SK-N-SH (cell line): Measurements from ENCODE around the gene SALL3. TPM values are rescaled to one million over a fixed set of nuclear protein-coding genes. Genes with fewer than 3 reads are reported as not detected.

Experiments
- CTCF ChIA-PET: fragments of 300-600, 350-600 bp; formaldehyde crosslinking; extraction: SDS; loops from one replicate; lab custom pipeline; 2021; lab: Yijun Ruan, JAX
- POLR2A ChIA-PET: fragments of 350-600 bp; sonication (Branson Sonifier 250); formaldehyde crosslinking; extraction: SDS; loops from one replicate; lab custom pipeline; 2020; ENCODE audit warnings: antibody characterized with exemption, inconsistent platforms; lab: Yijun Ruan, JAX
- DNase-seq: peaks from one replicate; pipeline ENCODE4 v3.0.0; 2012
- H2AFZ ChIP-seq: fragments of 200-600 bp; sonication (generic); 2 replicates; pipeline ENCODE4 v1.8.1; 2016; ENCODE audit warnings: antibody characterized with exemption, mild to moderate bottlenecking, low read depth
- H3F3A ChIP-seq: fragments of 200-600 bp; sonication (generic); replicated peaks from 2 replicates; pipeline ENCODE3; 2016; ENCODE audit warnings: antibody characterized with exemption, mild to moderate bottlenecking; ENCODE audit not compliant: insufficient read depth
- H3K27ac ChIP-seq, 2 experiments: fragments of 200-500 bp in 1 of 2; fragments of 200-600 bp in 1 of 2; sonication (Bioruptor generic) in 1 of 2; sonication (generic), shearing (Covaris generic) in 1 of 2; 2 replicates each; pipeline versions ENCODE4 v1.5.1 to v1.6.1; 2014 to 2016; ENCODE audit warnings: low read depth in 2 of 2, inconsistent platforms in 1 of 2, low read length in 1 of 2, mild to moderate bottlenecking in 1 of 2, mixed read lengths in 1 of 2
- H3K27me3 ChIP-seq: fragments of 200-600 bp; sonication (generic), shearing (Covaris generic); 2 replicates; pipeline ENCODE4 v1.6.1; 2016; ENCODE audit warnings: mixed run types; ENCODE audit not compliant: insufficient read depth
- H3K36me3 ChIP-seq, 2 experiments: fragments of 200-500 bp in 1 of 2; fragments of 200-600 bp in 1 of 2; sonication (Bioruptor generic) in 1 of 2; sonication (generic) in 1 of 2; replicated peaks in 1 of 2; 2 replicates each; pipeline versions ENCODE3 to v1.5.1; 2014 to 2016; ENCODE audit warnings: low read length in 1 of 2, mild to moderate bottlenecking in 1 of 2; ENCODE audit not compliant: insufficient read depth in 2 of 2, control insufficient read depth in 1 of 2
- H3K4me1 ChIP-seq, 2 experiments: fragments of 200-500 bp in 1 of 2; fragments of 200-600 bp in 1 of 2; sonication (Bioruptor generic) in 1 of 2; sonication (generic), shearing (Covaris generic) in 1 of 2; 2 replicates each; pipeline versions ENCODE4 v1.5.1 to v1.6.1; 2014 to 2016; ENCODE audit warnings: low read depth in 1 of 2, low read length in 1 of 2, mixed run types in 1 of 2; ENCODE audit not compliant: insufficient read depth in 2 of 2, control insufficient read depth in 1 of 2
- H3K4me2 ChIP-seq: fragments of 200-600 bp; sonication (generic), shearing (Covaris generic); 2 replicates; pipeline ENCODE4 v1.6.1; 2017; ENCODE audit warnings: mixed run types
- H3K4me3 ChIP-seq, 2 experiments: fragments of 200-500 bp in 1 of 2; fragments of 200-600 bp in 1 of 2; sonication (Bioruptor generic) in 1 of 2; sonication (generic), shearing (Covaris generic) in 1 of 2; 2 replicates each; pipeline versions ENCODE4 v1.5.1 to v1.8.1; 2014 to 2016; ENCODE audit warnings: low read depth in 2 of 2, inconsistent platforms in 1 of 2, low read length in 1 of 2, mild to moderate bottlenecking in 1 of 2, mixed read lengths in 1 of 2, moderate library complexity in 1 of 2
- H3K79me2 ChIP-seq: fragments of 200-600 bp; sonication (generic); 2 replicates; pipeline ENCODE4 v1.8.1; 2017; ENCODE audit warnings: mild to moderate bottlenecking; ENCODE audit not compliant: insufficient read depth
- H3K9ac ChIP-seq: fragments of 200-600 bp; sonication (generic); 2 replicates; pipeline ENCODE4 v1.6.1; 2017; ENCODE audit warnings: mixed run types
- H3K9me2 ChIP-seq: fragments of 200-600 bp; sonication (generic); 2 replicates; pipeline ENCODE4 v1.6.1; 2017; ENCODE audit warnings: mixed run types
- H3K9me3 ChIP-seq: fragments of 200-600 bp; sonication (generic); 2 replicates; pipeline ENCODE4 v1.6.1; 2017; ENCODE audit warnings: mixed run types, mild to moderate bottlenecking, moderate library complexity
- H4K20me1 ChIP-seq: fragments of 200-600 bp; sonication (generic); 2 replicates; pipeline ENCODE4 v1.6.1; 2017; ENCODE audit warnings: mild to moderate bottlenecking, mixed run types; ENCODE audit not compliant: insufficient read depth
- CHD2 ChIP-seq: fragments of 150-350 bp; IDR thresholded peaks from 2 replicates; pipeline ENCODE4 v1.6.1; 2018; ENCODE audit warnings: low read length; ENCODE audit not compliant: partially characterized antibody
- ELF1 ChIP-seq: IDR thresholded peaks from 2 replicates; pipeline ENCODE4 v1.4.0; 2012
- EP300 ChIP-seq, 2 experiments: IDR thresholded peaks; 2 replicates each; pipeline versions ENCODE4 v1.4.0 to v1.6.1; 2012; ENCODE audit warnings: borderline replicate concordance in 1 of 2, low read depth in 1 of 2, low read length in 1 of 2
- FOSL2 ChIP-seq: IDR thresholded peaks from 2 replicates; pipeline ENCODE4 v1.4.0; 2012; ENCODE audit warnings: low read depth, mild to moderate bottlenecking, moderate library complexity, borderline replicate concordance
- GATA2 ChIP-seq: sonication (generic); formaldehyde crosslinking; IDR thresholded peaks from 2 replicates; pipeline ENCODE4 v1.5.0; 2020; ENCODE audit warnings: mild to moderate bottlenecking, missing genetic modification reagents
- MEF2A ChIP-seq: IDR thresholded peaks from 2 replicates; pipeline ENCODE4 v1.4.0; 2012; ENCODE audit warnings: low read depth, borderline replicate concordance
- MXI1 ChIP-seq: IDR thresholded peaks from 2 replicates; pipeline ENCODE4 v1.6.1; 2012; ENCODE audit warnings: mild to moderate bottlenecking, low read depth, low read length, improper control_type of control experiment
- NRF1 ChIP-seq: IDR thresholded peaks from 2 replicates; pipeline ENCODE4 v1.6.1; 2012; ENCODE audit warnings: low read depth, mild to moderate bottlenecking, low read length
- POLR2AphosphoS5 ChIP-seq: IDR thresholded peaks from 2 replicates; pipeline ENCODE4 v1.6.1; 2012; ENCODE audit warnings: low read depth, low read length
- RCOR1 ChIP-seq: fragments of 150-350 bp; IDR thresholded peaks from 2 replicates; pipeline ENCODE4 v1.6.1; 2017; ENCODE audit warnings: antibody characterized with exemption, low read length
- RFX5 ChIP-seq: IDR thresholded peaks from 2 replicates; pipeline ENCODE4 v1.6.1; 2012; ENCODE audit warnings: mild to moderate bottlenecking, improper control_type of control experiment, low read length
- SIN3A ChIP-seq: IDR thresholded peaks from 2 replicates; pipeline ENCODE4 v1.6.1; 2012; ENCODE audit warnings: low read depth, mild to moderate bottlenecking, low read length, moderate library complexity, borderline replicate concordance
- SMC3 ChIP-seq: IDR thresholded peaks from 2 replicates; pipeline ENCODE4 v1.6.1; 2012; ENCODE audit warnings: low read depth, low read length, improper control_type of control experiment
- TAF1 ChIP-seq: IDR thresholded peaks from 2 replicates; pipeline ENCODE4 v1.6.1; 2012; ENCODE audit warnings: low read depth, mild to moderate bottlenecking, low read length, moderate library complexity, borderline replicate concordance
- TEAD4 ChIP-seq: IDR thresholded peaks from 2 replicates; pipeline ENCODE4 v1.4.0; 2012; ENCODE audit warnings: mild to moderate bottlenecking, borderline replicate concordance; ENCODE audit not compliant: insufficient read depth
- WGBS: methylation state at CpG from one replicate; pipeline ENCODE4 v1.1.6; 2017; ENCODE audit warnings: low lambda C conversion rate; 5-methylcytosine and 5-hydroxymethylcytosine counted together
- polyA plus RNA-seq, 3 experiments: library from polyadenylated mRNA; depleted of rRNA; stranded (reverse); fragments of >200 nt; gene quantifications; 2 replicates each; pipeline ENCODE4 v1.2.3, GENCODE V29; 2012
- TF ChIP-seq, protein P1 (sequence below): IDR thresholded peaks from 2 replicates; pipeline ENCODE4 v1.6.1; 2012; ENCODE audit warnings: mild to moderate bottlenecking, low read depth, low read length, moderate library complexity
- TF ChIP-seq, protein P2 (sequence below): fragments of 150-350 bp; IDR thresholded peaks from 2 replicates; pipeline ENCODE4 v1.6.1; 2016; ENCODE audit warnings: mild to moderate bottlenecking, low read depth, low read length
- TF ChIP-seq, protein P3 (sequence below): IDR thresholded peaks from 2 replicates; pipeline ENCODE4; 2012

The SALL3 gene
- polyA plus RNA-seq, 1 of the 3 experiments (the other 2 are of a cell fraction): not detected

DNA sequence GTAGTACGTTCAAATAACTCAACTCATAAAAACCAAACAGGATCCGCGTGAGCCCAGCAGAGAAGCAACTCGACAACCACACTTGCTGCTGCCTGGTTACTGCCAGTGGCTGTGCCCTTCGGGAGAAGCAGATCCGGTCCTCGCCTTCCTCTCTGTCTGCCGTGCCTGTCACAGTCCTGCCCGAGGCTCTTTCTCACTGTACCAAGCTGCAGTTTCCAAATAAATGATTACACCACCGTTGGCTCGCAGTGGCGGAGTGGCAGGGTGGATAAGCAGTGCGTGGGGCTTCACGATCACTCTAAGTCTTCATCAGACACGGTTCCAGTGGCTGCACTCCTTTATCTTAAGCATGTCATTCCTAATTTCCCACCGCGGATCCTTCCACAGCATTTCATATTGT, 26.1 kb upstream of the SALL3 start:
- Histone ChIP-seq H3K4me1 (no peaks in the 10 kb centered on the region), H4K20me1 (no peaks in the 10 kb centered on the region), H3K27me3 (peaks cover 45% of the 10 kb centered on the region), H3K9me3 (no peaks in the 10 kb centered on the region), H3K9me2 (no peaks in the 10 kb centered on the region), H3K27ac (no peak overlapping the region), H3K4me3 (no peak overlapping the region), H3K79me2 (no peaks in the 10 kb centered on the region), H3K9ac (no peak overlapping the region), H3F3A (no peaks in the 10 kb centered on the region), H3K4me2 (no peak overlapping the region), H3K36me3 (no peaks in the 10 kb centered on the region), H2AFZ (no peak overlapping the region)
- CTCF ChIA-PET: no interaction called here
- no peak for TF ChIP-seq POLR2AphosphoS5
- no peak for TF ChIP-seq TEAD4
- TF ChIP-seq, protein P1, sequence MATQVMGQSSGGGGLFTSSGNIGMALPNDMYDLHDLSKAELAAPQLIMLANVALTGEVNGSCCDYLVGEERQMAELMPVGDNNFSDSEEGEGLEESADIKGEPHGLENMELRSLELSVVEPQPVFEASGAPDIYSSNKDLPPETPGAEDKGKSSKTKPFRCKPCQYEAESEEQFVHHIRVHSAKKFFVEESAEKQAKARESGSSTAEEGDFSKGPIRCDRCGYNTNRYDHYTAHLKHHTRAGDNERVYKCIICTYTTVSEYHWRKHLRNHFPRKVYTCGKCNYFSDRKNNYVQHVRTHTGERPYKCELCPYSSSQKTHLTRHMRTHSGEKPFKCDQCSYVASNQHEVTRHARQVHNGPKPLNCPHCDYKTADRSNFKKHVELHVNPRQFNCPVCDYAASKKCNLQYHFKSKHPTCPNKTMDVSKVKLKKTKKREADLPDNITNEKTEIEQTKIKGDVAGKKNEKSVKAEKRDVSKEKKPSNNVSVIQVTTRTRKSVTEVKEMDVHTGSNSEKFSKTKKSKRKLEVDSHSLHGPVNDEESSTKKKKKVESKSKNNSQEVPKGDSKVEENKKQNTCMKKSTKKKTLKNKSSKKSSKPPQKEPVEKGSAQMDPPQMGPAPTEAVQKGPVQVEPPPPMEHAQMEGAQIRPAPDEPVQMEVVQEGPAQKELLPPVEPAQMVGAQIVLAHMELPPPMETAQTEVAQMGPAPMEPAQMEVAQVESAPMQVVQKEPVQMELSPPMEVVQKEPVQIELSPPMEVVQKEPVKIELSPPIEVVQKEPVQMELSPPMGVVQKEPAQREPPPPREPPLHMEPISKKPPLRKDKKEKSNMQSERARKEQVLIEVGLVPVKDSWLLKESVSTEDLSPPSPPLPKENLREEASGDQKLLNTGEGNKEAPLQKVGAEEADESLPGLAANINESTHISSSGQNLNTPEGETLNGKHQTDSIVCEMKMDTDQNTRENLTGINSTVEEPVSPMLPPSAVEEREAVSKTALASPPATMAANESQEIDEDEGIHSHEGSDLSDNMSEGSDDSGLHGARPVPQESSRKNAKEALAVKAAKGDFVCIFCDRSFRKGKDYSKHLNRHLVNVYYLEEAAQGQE: no peak
- TF ChIP-seq SIN3A: no peak
- no peak for TF ChIP-seq FOSL2
- TF ChIP-seq RCOR1: no peak
- TF ChIP-seq, protein P2, sequence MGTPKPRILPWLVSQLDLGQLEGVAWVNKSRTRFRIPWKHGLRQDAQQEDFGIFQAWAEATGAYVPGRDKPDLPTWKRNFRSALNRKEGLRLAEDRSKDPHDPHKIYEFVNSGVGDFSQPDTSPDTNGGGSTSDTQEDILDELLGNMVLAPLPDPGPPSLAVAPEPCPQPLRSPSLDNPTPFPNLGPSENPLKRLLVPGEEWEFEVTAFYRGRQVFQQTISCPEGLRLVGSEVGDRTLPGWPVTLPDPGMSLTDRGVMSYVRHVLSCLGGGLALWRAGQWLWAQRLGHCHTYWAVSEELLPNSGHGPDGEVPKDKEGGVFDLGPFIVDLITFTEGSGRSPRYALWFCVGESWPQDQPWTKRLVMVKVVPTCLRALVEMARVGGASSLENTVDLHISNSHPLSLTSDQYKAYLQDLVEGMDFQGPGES: no peak
- TF ChIP-seq TAF1: no peak
- TF ChIP-seq, protein P3, sequence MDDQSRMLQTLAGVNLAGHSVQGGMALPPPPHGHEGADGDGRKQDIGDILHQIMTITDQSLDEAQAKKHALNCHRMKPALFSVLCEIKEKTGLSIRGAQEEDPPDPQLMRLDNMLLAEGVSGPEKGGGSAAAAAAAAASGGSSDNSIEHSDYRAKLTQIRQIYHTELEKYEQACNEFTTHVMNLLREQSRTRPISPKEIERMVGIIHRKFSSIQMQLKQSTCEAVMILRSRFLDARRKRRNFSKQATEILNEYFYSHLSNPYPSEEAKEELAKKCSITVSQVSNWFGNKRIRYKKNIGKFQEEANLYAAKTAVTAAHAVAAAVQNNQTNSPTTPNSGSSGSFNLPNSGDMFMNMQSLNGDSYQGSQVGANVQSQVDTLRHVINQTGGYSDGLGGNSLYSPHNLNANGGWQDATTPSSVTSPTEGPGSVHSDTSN: no peak
- no peak for TF ChIP-seq CHD2
- no peak for TF ChIP-seq MEF2A
- TF ChIP-seq RFX5: no peak
- no peak for TF ChIP-seq GATA2 (CRISPR knock-in tag)
- no peak for TF ChIP-seq NRF1
- no peak for TF ChIP-seq ELF1
- no peak for TF ChIP-seq EP300 (IDR thresholded peaks at IDR 0.05; ENCODE audit: borderline replicate concordance in 1 of 2, low read depth in 1 of 2, low read length in 1 of 2)
- no peak for TF ChIP-seq MXI1
- TF ChIP-seq SMC3: no peak
- POLR2A ChIA-PET: no interaction called here
- WGBS: 7% methylated on average over 14 of the region's 17 CpGs
- no peak for DNase-seq
